Liver (tissue), 3 donors: ENCODE measurements around the gene GAB2.

Source experiments
- ATF3 ChIP-seq: IDR thresholded peaks from 2 replicates; pipeline ENCODE4 v1.6.1; 2016; ENCODE audit warnings: antibody characterized with exemption
- CTCF ChIP-seq: fragments of 150-350 bp; IDR thresholded peaks from 2 replicates; pipeline ENCODE4 v1.5.1; 2017; ENCODE audit warnings: improper control_type of control experiment, low read depth, low read length; ENCODE audit not compliant: missing input control
- EGR1 ChIP-seq, 2 donors: IDR thresholded peaks; 2 replicates each; pipeline ENCODE4 v1.6.1; 2016 to 2018; ENCODE audit warnings: antibody characterized with exemption in 2 of 2, low read depth in 2 of 2
- FOXA1 ChIP-seq: IDR thresholded peaks from 2 replicates; pipeline ENCODE4 v1.6.1; 2016; ENCODE audit warnings: antibody characterized with exemption
- FOXA2 ChIP-seq: IDR thresholded peaks from 2 replicates; pipeline ENCODE4 v1.6.1; 2016; ENCODE audit warnings: antibody characterized with exemption
- MAX ChIP-seq: IDR thresholded peaks from 2 replicates; pipeline ENCODE4 v1.6.1; 2016; ENCODE audit warnings: antibody characterized with exemption
- NR2F2 ChIP-seq: IDR thresholded peaks from 2 replicates; pipeline ENCODE4 v1.6.1; 2016; ENCODE audit warnings: antibody characterized with exemption
- RAD21 ChIP-seq, 2 donors: IDR thresholded peaks; 2 replicates each; pipeline ENCODE4 v1.6.1; 2016; ENCODE audit warnings: antibody characterized with exemption in 2 of 2, mild to moderate bottlenecking in 2 of 2
- REST ChIP-seq: IDR thresholded peaks from 2 replicates; pipeline ENCODE4 v1.6.1; 2016; ENCODE audit warnings: antibody characterized with exemption, mild to moderate bottlenecking
- donor health status: healthy.
- donor health status: healthy.

GRCh38 chr11:78334109-78334508 lies 83.5 kb downstream of the GAB2 start:
- TF ChIP-seq EGR1 (IDR thresholded peaks at IDR 0.05; ENCODE audit: low read depth in 2 of 2) (no peak), CTCF (no peak), MAX (no peak), FOXA1 (no peak), RAD21 (IDR thresholded peaks at IDR 0.05) (no peak), ATF3 (no peak), FOXA2 (no peak), NR2F2 (no peak), REST (no peak)
